ENCODE results near the gene GRAP. TPM values are rescaled to one million over a fixed set of nuclear protein-coding genes. Genes with fewer than 3 reads are reported as not detected.

Gene GRAP
- total RNA-seq, 2 donors from 2014 or later: 0.27 to 11.1 TPM

DNA sequence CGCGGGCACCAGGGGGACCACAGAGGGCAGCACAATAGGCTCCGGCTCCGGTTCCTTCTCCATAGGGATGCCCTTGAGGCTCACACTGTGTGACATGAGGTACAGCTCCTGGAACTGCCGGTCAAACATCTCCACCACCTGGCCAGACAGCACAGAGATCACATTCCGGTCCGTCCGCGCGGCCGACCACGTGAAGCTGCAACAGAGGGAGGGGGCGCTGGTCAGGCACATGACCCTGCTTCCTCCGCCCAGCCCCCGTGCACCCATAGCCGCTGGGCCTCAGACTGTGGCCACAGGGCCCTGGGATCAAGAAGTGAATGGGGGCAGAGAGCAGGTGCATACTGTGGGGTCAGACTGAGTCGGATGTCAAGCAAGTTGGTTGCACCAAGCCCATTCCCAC lies 68.1 kb downstream of the GRAP start:
- no peak overlapping the region for H3K4me3 ChIP-seq
- no peaks in the 10 kb centered on the region for H3K9me3 ChIP-seq
- H3K27ac ChIP-seq: no peak overlapping the region
- H3K27me3 ChIP-seq (replicated peaks; ENCODE audit: insufficient read depth): no peaks in the 10 kb centered on the region
- DNase-seq (ENCODE audit: low spot score): no peak
- H3K4me1 ChIP-seq (replicated peaks): no peaks in the 10 kb centered on the region
- TF ChIP-seq POLR2A (IDR thresholded peaks at IDR 0.05): no peak
- no peak for TF ChIP-seq POLR2AphosphoS5 (IDR thresholded peaks at IDR 0.05)
- TF ChIP-seq, protein P1, sequence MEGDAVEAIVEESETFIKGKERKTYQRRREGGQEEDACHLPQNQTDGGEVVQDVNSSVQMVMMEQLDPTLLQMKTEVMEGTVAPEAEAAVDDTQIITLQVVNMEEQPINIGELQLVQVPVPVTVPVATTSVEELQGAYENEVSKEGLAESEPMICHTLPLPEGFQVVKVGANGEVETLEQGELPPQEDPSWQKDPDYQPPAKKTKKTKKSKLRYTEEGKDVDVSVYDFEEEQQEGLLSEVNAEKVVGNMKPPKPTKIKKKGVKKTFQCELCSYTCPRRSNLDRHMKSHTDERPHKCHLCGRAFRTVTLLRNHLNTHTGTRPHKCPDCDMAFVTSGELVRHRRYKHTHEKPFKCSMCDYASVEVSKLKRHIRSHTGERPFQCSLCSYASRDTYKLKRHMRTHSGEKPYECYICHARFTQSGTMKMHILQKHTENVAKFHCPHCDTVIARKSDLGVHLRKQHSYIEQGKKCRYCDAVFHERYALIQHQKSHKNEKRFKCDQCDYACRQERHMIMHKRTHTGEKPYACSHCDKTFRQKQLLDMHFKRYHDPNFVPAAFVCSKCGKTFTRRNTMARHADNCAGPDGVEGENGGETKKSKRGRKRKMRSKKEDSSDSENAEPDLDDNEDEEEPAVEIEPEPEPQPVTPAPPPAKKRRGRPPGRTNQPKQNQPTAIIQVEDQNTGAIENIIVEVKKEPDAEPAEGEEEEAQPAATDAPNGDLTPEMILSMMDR (IDR thresholded peaks at IDR 0.05): no peak
- 91% methylated on average over 17 of the region's 17 CpGs for WGBS
- H3K36me3 ChIP-seq: peaks cover 0 to 4% of the 10 kb centered on the region in 2 donors
- intact Hi-C loops (cut with DNase I): no loop called here

DNA sequence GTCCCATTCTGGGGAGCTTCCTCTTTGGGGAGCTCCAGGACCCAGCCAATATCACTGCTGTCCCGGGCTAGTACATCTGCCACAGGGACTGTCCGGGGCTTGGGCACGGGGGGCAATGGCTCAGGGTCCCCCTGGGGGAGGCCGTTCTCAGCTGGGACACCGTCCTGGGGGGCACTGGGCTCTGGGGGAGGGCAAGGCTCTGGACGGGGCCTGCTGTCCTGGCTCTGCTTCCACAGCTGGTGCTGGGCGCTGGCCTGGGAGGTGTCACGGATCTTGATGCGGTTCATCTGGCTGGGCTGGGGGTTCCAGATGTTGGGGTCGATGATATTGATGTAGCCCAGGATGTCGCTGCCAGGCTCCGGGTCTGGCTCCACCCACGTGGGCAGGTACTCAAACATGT lies 68.7 kb downstream of the GRAP start:
- TF ChIP-seq POLR2AphosphoS5 (IDR thresholded peaks at IDR 0.05) (no peak), POLR2A (IDR thresholded peaks at IDR 0.05) (no peak)
- TF ChIP-seq, protein P1 (IDR thresholded peaks at IDR 0.05): no peak
- 86% methylated on average over 12 of the region's 13 CpGs for WGBS
- Histone ChIP-seq H3K9me3 (no peaks in the 10 kb centered on the region), H3K27me3 (replicated peaks; ENCODE audit: insufficient read depth) (no peaks in the 10 kb centered on the region), H3K36me3 (peaks cover 0 to 4% of the 10 kb centered on the region in 2 donors), H3K4me1 (replicated peaks) (no peaks in the 10 kb centered on the region), H3K4me3 (no peak overlapping the region), H3K27ac (no peak overlapping the region)
- DNase-seq (ENCODE audit: low spot score): no peak
- intact Hi-C loops (cut with DNase I): no loop called here

DNA sequence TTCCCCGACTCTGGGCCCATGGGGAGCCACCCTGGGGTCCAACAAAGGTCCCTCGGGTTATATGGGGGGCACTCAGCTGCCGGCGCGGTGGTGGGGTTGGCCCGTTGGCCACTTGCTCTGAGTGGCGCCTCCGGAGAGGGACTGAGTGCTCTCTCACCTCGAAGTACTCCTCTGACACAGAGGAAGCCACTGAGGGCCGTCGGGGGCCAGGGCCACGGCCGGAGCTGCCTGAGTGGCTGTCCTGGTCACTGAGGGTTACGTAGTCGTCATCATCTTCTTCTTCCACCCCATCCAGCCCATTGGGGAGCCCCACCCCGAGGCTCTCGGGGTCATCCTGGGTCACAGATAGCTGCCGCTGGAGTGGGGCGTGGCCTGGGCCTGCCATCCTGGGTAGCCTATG lies 69.1 kb downstream of the GRAP start:
- Histone ChIP-seq H3K36me3 (peaks cover 0 to 4% of the 10 kb centered on the region in 2 donors), H3K27me3 (replicated peaks; ENCODE audit: insufficient read depth) (no peaks in the 10 kb centered on the region), H3K4me1 (replicated peaks) (no peaks in the 10 kb centered on the region), H3K4me3 (no peak overlapping the region), H3K27ac (no peak overlapping the region), H3K9me3 (no peaks in the 10 kb centered on the region)
- no peak for DNase-seq (ENCODE audit: low spot score)
- intact Hi-C loops (cut with DNase I): no loop called here
- TF ChIP-seq POLR2AphosphoS5 (IDR thresholded peaks at IDR 0.05): no peak
- TF ChIP-seq, protein P1 (IDR thresholded peaks at IDR 0.05): no peak
- no peak for TF ChIP-seq POLR2A (IDR thresholded peaks at IDR 0.05)
- WGBS: 93% methylated on average over 19 of the region's 19 CpGs

DNA sequence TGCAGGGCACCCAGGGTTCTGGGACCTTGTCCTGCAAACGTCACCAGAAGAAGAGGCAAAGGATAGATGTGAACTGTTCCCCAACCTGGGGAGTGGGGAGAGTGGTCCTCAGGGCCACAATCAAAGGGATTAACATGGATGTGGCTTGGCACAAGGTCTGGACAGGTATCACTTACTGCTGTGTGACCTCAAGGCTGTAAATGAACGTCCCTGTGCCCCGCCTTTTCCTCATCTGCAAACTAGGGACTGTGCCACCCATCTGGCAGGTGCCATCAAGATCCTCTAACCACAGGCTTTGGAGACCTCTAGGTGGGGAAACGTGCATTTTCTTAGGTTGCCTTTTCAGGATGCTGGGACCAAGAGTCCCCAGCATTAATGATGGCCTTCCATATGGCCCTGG lies 69.7 kb downstream of the GRAP start:
- no peak overlapping the region for H3K4me3 ChIP-seq
- 83% methylated on average over 4 of the region's 4 CpGs for WGBS
- H3K9me3 ChIP-seq: no peaks in the 10 kb centered on the region
- H3K36me3 ChIP-seq: peaks cover 0 to 4% of the 10 kb centered on the region in 2 donors
- no peaks in the 10 kb centered on the region for H3K4me1 ChIP-seq (replicated peaks)
- H3K27me3 ChIP-seq (replicated peaks; ENCODE audit: insufficient read depth): no peaks in the 10 kb centered on the region
- intact Hi-C loops (cut with DNase I): no loop called here
- DNase-seq (ENCODE audit: low spot score): no peak
- no peak for TF ChIP-seq POLR2AphosphoS5 (IDR thresholded peaks at IDR 0.05)
- no peak for TF ChIP-seq POLR2A (IDR thresholded peaks at IDR 0.05)
- TF ChIP-seq, protein P1 (IDR thresholded peaks at IDR 0.05): no peak
- H3K27ac ChIP-seq: no peak overlapping the region

DNA sequence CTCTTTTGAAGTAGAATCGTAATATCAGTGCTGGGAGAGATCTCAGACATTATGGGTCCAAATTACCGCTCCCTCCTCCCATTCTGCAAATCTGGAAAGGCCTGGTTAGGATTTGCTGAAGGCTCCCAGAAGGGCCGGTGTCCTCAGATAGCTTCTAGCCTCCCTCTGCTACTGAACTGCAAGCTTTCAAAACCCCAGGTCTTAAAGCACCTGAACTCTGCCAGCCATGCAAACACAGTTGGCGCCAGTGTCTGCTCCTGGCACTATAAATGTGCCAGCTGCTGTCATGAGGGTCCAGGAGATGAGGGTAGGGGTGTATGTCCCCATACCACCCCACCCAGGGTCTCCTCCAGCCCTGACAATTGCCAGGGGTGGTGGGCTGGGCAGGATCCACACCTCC lies 70.6 kb downstream of the GRAP start:
- WGBS: 69% methylated on average over 4 of the region's 4 CpGs
- no peaks in the 10 kb centered on the region for H3K4me1 ChIP-seq (replicated peaks)
- no peaks in the 10 kb centered on the region for H3K9me3 ChIP-seq
- no peaks in the 10 kb centered on the region for H3K27me3 ChIP-seq (replicated peaks; ENCODE audit: insufficient read depth)
- TF ChIP-seq POLR2AphosphoS5 (IDR thresholded peaks at IDR 0.05) (no peak), POLR2A (IDR thresholded peaks at IDR 0.05) (no peak)
- TF ChIP-seq, protein P1 (IDR thresholded peaks at IDR 0.05): no peak
- no peak overlapping the region for H3K4me3 ChIP-seq
- intact Hi-C loops (cut with DNase I): no loop called here
- no peak for DNase-seq (ENCODE audit: low spot score)
- H3K27ac ChIP-seq: no peak overlapping the region
- H3K36me3 ChIP-seq: peaks cover 0 to 4% of the 10 kb centered on the region in 2 donors

Measured in prostate gland (tissue), 2 donors.